Gastrocnemius medialis (tissue), 4 donors: ENCODE measurements around the gene ADAM17. TPM values are rescaled to one million over a fixed set of nuclear protein-coding genes. Genes with fewer than 3 reads are reported as not detected.
A peak's percentile ranks its signal among the peaks of the same experiment; 100 is the strongest.
"Not testable (repeated sequence)": the region's sequence is repeated elsewhere in the genome, so short reads cannot be mapped to it uniquely, and the experiment has no call there.

Experiments
- ATAC-seq, 2 donors: fragments of 150-250 bp; one replicate each; pipeline ENCODE4 v1.9.1; 2016
- DNase-seq, 2 donors: peaks; one replicate each; pipeline ENCODE4 v3.0.0-alpha.2; 2019
- H3K27ac ChIP-seq, 4 donors: fragments of 200-600 bp; sonication (generic); 1 replicate in 1 of 4; 2 replicates in 3 of 4; pipeline ENCODE4 v1.5.1; 2016 to 2018; ENCODE audit warnings: mild to moderate bottlenecking in 2 of 4, moderate library complexity in 1 of 4
- H3K27me3 ChIP-seq, 3 donors: fragments of 200-600 bp; sonication (generic) in 2 of 3; 1 replicate in 1 of 3; 2 replicates in 2 of 3; pipeline versions ENCODE4 v1.5.1 to v1.6.0; 2016 to 2019; ENCODE audit warnings: mild to moderate bottlenecking in 1 of 3, moderate library complexity in 1 of 3
- H3K36me3 ChIP-seq, 2 donors: fragments of 200-600 bp; sonication (generic) in 1 of 2; one replicate each; pipeline ENCODE4 v1.5.1; 2017 to 2018
- H3K4me1 ChIP-seq, 2 donors: fragments of 200-600 bp; sonication (generic) in 1 of 2; one replicate each; pipeline ENCODE4 v1.5.1; 2016 to 2017; ENCODE audit warnings: mild to moderate bottlenecking in 2 of 2
- H3K4me3 ChIP-seq, 4 donors: fragments of 200-600 bp; sonication (generic) in 3 of 4; 1 replicate in 1 of 4; 2 replicates in 3 of 4; pipeline ENCODE4 v1.5.1; 2016 to 2019; ENCODE audit warnings: mild to moderate bottlenecking in 2 of 4
- H3K9me3 ChIP-seq, 3 donors: fragments of 200-600 bp; sonication (generic) in 2 of 3; 1 replicate in 1 of 3; 2 replicates in 2 of 3; pipeline ENCODE4 v1.5.1; 2016 to 2019
- POLR2A ChIP-seq, 2 donors: fragments of 450-650 bp; IDR thresholded peaks; one replicate each; pipeline ENCODE4 v1.6.1; 2017; ENCODE audit warnings: antibody characterized with exemption in 2 of 2, mild to moderate bottlenecking in 2 of 2, moderate library complexity in 2 of 2
- in situ Hi-C, 4 donors: fragments of 200-750 bp; cut with MboI; loops; one replicate each; pipeline versions ENCODE4 v1.15.0 to v1.8.0; 2017; ENCODE audit warnings: low sequenced_read_pairs in 4 of 4
- intact Hi-C: fragments of 100-400 bp; cut with DNase I; formaldehyde crosslinking; loops from one replicate; pipeline ENCODE4 v1.15.1; 2023; ENCODE audit warnings: low total_unique reads
- total RNA-seq, 4 donors: library from RNA; depleted of rRNA; stranded (reverse); fragments of >200 nt; gene quantifications; one replicate each; pipeline versions ENCODE4 v1.1.0 to v1.2.3, GENCODE V29; 2016
- TF ChIP-seq, protein P1 (sequence below), 5 experiments: fragments of 450-650 bp in 3 of 5; fragments of 200-600 bp in 2 of 5; sonication (generic) in 2 of 5; IDR thresholded peaks in 4 of 5; conservative IDR thresholded peaks in 1 of 5; 1 replicate in 4 of 5; 2 replicates in 1 of 5; pipeline ENCODE4 v1.5.1; 2016 to 2019; ENCODE audit warnings: antibody characterized with exemption in 5 of 5, mild to moderate bottlenecking in 3 of 5, moderate library complexity in 3 of 5

ADAM17 gene
- total RNA-seq, 4 donors from 2014 or later = 13.5 to 27.1 (median 22.0) TPM

DNA sequence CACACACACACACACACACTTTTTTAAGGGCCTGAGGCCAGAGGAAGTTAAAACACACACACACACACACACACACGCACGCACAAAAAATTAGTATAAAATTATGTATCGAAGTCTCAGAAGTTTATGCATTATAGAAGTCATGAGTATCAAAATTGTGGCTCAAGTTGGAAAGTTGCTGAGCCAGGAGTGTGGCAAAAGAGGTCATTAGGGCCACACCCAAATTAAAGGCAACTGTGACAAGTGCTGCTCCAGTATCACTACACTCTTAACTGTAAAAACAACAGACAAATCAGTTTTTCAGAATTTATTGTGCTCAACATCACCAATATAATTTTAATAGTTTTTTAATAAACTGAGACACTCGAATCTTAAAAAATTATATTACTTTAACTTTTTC is 38.3 kb upstream of the ADAM17 start:
- H3K36me3 ChIP-seq = peaks cover 0 to 29% of the 10 kb centered on the region in 2 donors
- H3K4me1 ChIP-seq = peaks cover 25 to 39% of the 10 kb centered on the region in 2 donors
- in situ Hi-C loops (no loop called here), intact Hi-C loops (no loop called here)
- ATAC-seq (peak in 1 of 2 donors; percentile 37), DNase-seq (no peak)
- TF ChIP-seq POLR2A (IDR thresholded peaks at IDR 0.05) = no peak
- TF ChIP-seq, protein P1, sequence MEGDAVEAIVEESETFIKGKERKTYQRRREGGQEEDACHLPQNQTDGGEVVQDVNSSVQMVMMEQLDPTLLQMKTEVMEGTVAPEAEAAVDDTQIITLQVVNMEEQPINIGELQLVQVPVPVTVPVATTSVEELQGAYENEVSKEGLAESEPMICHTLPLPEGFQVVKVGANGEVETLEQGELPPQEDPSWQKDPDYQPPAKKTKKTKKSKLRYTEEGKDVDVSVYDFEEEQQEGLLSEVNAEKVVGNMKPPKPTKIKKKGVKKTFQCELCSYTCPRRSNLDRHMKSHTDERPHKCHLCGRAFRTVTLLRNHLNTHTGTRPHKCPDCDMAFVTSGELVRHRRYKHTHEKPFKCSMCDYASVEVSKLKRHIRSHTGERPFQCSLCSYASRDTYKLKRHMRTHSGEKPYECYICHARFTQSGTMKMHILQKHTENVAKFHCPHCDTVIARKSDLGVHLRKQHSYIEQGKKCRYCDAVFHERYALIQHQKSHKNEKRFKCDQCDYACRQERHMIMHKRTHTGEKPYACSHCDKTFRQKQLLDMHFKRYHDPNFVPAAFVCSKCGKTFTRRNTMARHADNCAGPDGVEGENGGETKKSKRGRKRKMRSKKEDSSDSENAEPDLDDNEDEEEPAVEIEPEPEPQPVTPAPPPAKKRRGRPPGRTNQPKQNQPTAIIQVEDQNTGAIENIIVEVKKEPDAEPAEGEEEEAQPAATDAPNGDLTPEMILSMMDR (IDR thresholded peaks at IDR 0.05 in 4 of 5, conservative IDR thresholded peaks at IDR 0.05 in 1 of 5) = no peak
- no peaks in the 10 kb centered on the region for H3K27me3 ChIP-seq
- no peak overlapping the region for H3K4me3 ChIP-seq
- peak overlapping the region in 3 of 4 donors; percentile 18 to 69 (median 49) for H3K27ac ChIP-seq
- no peaks in the 10 kb centered on the region for H3K9me3 ChIP-seq

DNA sequence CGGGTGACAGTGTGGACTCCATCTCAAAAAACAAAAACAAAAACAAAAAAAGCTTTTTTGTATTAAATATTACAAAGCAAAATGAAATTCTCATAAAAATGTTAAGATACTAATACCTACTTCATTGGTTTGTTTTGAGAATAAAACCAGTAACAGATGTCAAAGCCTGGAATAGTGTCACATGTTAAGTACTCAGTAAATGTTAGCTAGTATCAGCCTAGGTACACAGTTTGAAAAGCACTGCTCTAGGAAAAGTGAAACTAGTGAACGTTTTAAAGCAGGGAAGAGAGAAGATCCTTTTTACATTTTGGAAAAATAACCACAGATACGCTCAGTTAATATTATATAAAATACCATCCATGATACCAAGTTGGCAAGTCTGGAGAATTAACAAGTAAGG is 37.1 kb upstream of the ADAM17 start:
- Histone ChIP-seq H3K27me3 (no peaks in the 10 kb centered on the region), H3K9me3 (no peaks in the 10 kb centered on the region), H3K4me3 (no peak overlapping the region), H3K36me3 (peaks cover 0 to 41% of the 10 kb centered on the region in 2 donors), H3K27ac (no peak overlapping the region), H3K4me1 (peaks cover 25 to 39% of the 10 kb centered on the region in 2 donors)
- TF ChIP-seq, protein P1 (IDR thresholded peaks at IDR 0.05 in 4 of 5, conservative IDR thresholded peaks at IDR 0.05 in 1 of 5) = no peak
- no peak for TF ChIP-seq POLR2A (IDR thresholded peaks at IDR 0.05)
- DNase-seq (no peak), ATAC-seq (no peak)
- intact Hi-C loops (no loop called here), in situ Hi-C loops (no loop called here)

DNA sequence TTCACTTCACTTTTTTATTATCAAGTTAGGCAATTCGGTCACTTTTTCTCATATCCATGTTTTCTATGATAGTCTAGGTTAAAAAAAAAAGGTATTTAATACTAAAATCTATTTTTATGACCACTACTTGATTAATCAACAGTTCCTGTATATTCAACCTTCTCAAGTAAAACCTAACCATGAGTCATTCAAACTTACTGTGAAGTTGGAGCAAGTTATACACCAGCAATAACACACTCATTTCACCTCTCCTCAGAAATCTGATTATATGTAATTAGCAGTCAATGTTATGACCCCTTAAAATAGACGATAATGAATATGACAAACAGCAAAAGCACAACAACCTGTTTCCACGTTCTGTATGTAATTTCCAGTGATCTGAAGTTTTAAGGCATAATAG is 35.0 kb upstream of the ADAM17 start:
- H3K4me1 ChIP-seq = peaks cover 13 to 22% of the 10 kb centered on the region in 2 donors
- in situ Hi-C loops (no loop called here), intact Hi-C loops (no loop called here)
- peaks cover 0 to 61% of the 10 kb centered on the region in 2 donors for H3K36me3 ChIP-seq
- no peaks in the 10 kb centered on the region for H3K27me3 ChIP-seq
- no peak for TF ChIP-seq POLR2A (IDR thresholded peaks at IDR 0.05)
- TF ChIP-seq, protein P1 (IDR thresholded peaks at IDR 0.05 in 4 of 5, conservative IDR thresholded peaks at IDR 0.05 in 1 of 5) = no peak
- no peak overlapping the region for H3K27ac ChIP-seq
- H3K4me3 ChIP-seq = no peak overlapping the region
- ATAC-seq = no peak
- DNase-seq = no peak
- H3K9me3 ChIP-seq = no peaks in the 10 kb centered on the region

DNA sequence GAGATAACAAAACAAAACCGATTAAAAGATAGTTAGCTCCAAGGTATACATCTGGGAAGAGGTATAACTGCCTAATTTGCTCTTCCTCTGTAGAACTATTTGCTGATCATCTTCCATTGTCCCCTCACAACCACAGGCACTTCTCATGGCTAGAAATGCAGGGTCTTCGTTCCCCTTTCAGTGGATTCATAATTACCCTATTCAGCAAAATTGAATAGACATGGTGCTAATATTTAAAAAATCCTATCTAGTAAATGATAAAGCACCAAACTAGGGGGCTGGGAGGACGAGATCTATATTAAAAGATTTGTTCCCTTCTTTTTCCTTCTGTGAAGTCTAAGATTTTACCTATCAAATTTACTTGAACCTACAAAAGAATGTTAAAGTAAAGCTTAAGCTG is 30.8 kb upstream of the ADAM17 start:
- H3K27me3 ChIP-seq = no peaks in the 10 kb centered on the region
- TF ChIP-seq POLR2A (IDR thresholded peaks at IDR 0.05) = no peak
- TF ChIP-seq, protein P1 (IDR thresholded peaks at IDR 0.05 in 4 of 5, conservative IDR thresholded peaks at IDR 0.05 in 1 of 5) = no peak
- no peak overlapping the region for H3K4me3 ChIP-seq
- H3K4me1 ChIP-seq = no peaks in the 10 kb centered on the region
- no peaks in the 10 kb centered on the region for H3K9me3 ChIP-seq
- intact Hi-C loops (no loop called here), in situ Hi-C loops (no loop called here)
- no peak for DNase-seq
- H3K36me3 ChIP-seq = peaks cover 0 to 81% of the 10 kb centered on the region in 2 donors
- no peak for ATAC-seq
- no peak overlapping the region for H3K27ac ChIP-seq

DNA sequence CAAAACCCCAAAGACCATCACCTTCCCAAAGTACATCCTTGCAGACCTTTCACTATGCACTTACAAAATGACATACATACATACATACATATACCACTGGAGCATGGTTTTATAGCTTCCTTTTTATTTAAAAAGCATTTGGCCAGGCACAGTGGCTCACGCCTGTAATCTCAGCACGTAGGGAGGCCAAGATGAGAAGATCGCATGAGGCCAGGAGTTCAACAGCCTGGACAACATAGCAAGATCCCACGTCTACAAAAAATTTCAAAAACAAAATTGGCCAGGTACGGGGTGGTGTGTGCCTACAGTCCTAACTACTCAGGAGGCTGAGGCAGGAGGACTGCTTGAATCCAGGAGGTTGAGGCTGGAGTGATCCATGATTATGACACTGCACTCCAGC is 29.9 kb upstream of the ADAM17 start:
- in situ Hi-C loops = no loop called here
- ATAC-seq (no peak), DNase-seq (no peak)
- no peak overlapping the region for H3K27ac ChIP-seq
- H3K9me3 ChIP-seq = no peaks in the 10 kb centered on the region
- no peaks in the 10 kb centered on the region for H3K4me1 ChIP-seq
- H3K36me3 ChIP-seq = peaks cover 0 to 78% of the 10 kb centered on the region in 2 donors
- H3K27me3 ChIP-seq = no peaks in the 10 kb centered on the region
- TF ChIP-seq POLR2A (IDR thresholded peaks at IDR 0.05) = no peak
- TF ChIP-seq, protein P1 (IDR thresholded peaks at IDR 0.05 in 4 of 5, conservative IDR thresholded peaks at IDR 0.05 in 1 of 5) = no peak
- intact Hi-C loops = no loop called here
- H3K4me3 ChIP-seq = no peak overlapping the region

DNA sequence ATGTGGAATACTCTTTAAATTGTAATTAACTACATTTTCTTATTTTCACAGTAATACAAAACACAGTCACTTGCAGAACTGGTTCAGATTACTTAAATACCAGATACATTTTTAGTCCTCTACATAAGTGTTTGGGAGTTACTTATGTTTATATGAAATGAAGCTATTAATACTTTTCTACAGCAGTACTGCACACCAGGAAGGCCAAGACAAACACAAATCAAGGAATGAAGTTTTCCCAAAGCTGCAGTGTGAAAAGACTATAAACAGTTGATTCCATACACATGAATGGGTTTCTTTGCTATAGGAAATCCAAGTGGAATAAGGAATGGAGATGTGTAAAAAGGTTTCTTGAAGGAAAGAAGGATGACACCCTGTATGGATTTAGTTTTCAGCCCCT is 29.3 kb upstream of the ADAM17 start:
- H3K4me1 ChIP-seq, H3K4me3 ChIP-seq, intact Hi-C loops, H3K27me3 ChIP-seq, ATAC-seq, DNase-seq, in situ Hi-C loops, H3K9me3 ChIP-seq, H3K27ac ChIP-seq: not testable (repeated sequence)
- peaks cover 0 to 73% of the 10 kb centered on the region in 2 donors for H3K36me3 ChIP-seq
